H9 (cell line): ENCODE measurements around the gene PKD2L2. TPM values are rescaled to one million over a fixed set of nuclear protein-coding genes. Genes with fewer than 3 reads are reported as not detected.

Experiments used
- DNase-seq: peaks from one replicate; pipeline ENCODE4 v3.0.0-alpha.2; 2017
- H2AFZ ChIP-seq: one replicate; pipeline ENCODE4 v1.6.1; 2013; ENCODE audit warnings: mild to moderate bottlenecking, low read length, control low read depth, moderate library complexity
- H2AK5ac ChIP-seq: 2 replicates; pipeline ENCODE4 v1.6.1; 2013; ENCODE audit warnings: low read length, control low read depth, mixed read lengths; ENCODE audit not compliant: insufficient read length
- H2BK120ac ChIP-seq: one replicate; pipeline ENCODE4 v1.6.1; 2013; ENCODE audit warnings: low read depth, mild to moderate bottlenecking, low read length, control low read depth, inconsistent platforms; ENCODE audit not compliant: poor library complexity, severe bottlenecking
- H2BK12ac ChIP-seq: 2 replicates; pipeline ENCODE4 v1.6.1; 2013; ENCODE audit warnings: low read length, control low read depth, mixed read lengths, low read depth; ENCODE audit not compliant: insufficient read length
- H2BK15ac ChIP-seq: 2 replicates; pipeline ENCODE4 v1.6.1; 2013; ENCODE audit warnings: low read depth, low read length, control low read depth
- H2BK20ac ChIP-seq: one replicate; pipeline ENCODE4 v1.6.1; 2013; ENCODE audit warnings: low read depth, mild to moderate bottlenecking, low read length, control low read depth, inconsistent platforms; ENCODE audit not compliant: poor library complexity, severe bottlenecking
- H2BK5ac ChIP-seq: 2 replicates; pipeline ENCODE4 v1.6.1; 2013; ENCODE audit warnings: low read length, control low read depth, mixed read lengths; ENCODE audit not compliant: insufficient read length
- H3K14ac ChIP-seq: 2 replicates; pipeline ENCODE4 v1.6.1; 2013; ENCODE audit warnings: low read length, control low read depth; ENCODE audit not compliant: insufficient read depth
- H3K18ac ChIP-seq: 2 replicates; pipeline ENCODE4 v1.6.1; 2013; ENCODE audit warnings: low read depth, mild to moderate bottlenecking, mixed read lengths, low read length, control low read depth; ENCODE audit not compliant: insufficient read length
- H3K23ac ChIP-seq: 2 replicates; pipeline ENCODE4 v1.6.1; 2013; ENCODE audit warnings: low read length, control low read depth, mixed read lengths, low read depth; ENCODE audit not compliant: insufficient read length
- H3K23me2 ChIP-seq: 2 replicates; pipeline ENCODE4 v1.6.1; 2013; ENCODE audit warnings: low read depth, mild to moderate bottlenecking, mixed read lengths, low read length, control low read depth; ENCODE audit not compliant: insufficient read length, poor library complexity, severe bottlenecking
- H3K27ac ChIP-seq: 2 replicates; pipeline ENCODE4 v1.5.1; 2013; ENCODE audit warnings: low read length, control low read depth, mixed read lengths, low read depth; ENCODE audit not compliant: insufficient read length
- H3K27me3 ChIP-seq: 2 replicates; pipeline ENCODE4 v1.6.1; 2013; ENCODE audit warnings: low read length, control low read depth, inconsistent platforms; ENCODE audit not compliant: insufficient read depth
- H3K4ac ChIP-seq: 2 replicates; pipeline ENCODE4 v1.6.1; 2013; ENCODE audit warnings: low read depth, mild to moderate bottlenecking, control low read depth, inconsistent platforms, low read length, moderate library complexity
- H3K4me1 ChIP-seq: 2 replicates; pipeline ENCODE4 v1.6.1; 2013; ENCODE audit warnings: low read length, control low read depth, inconsistent platforms; ENCODE audit not compliant: insufficient read depth
- H3K4me2 ChIP-seq: 2 replicates; pipeline ENCODE4 v1.6.1; 2013; ENCODE audit warnings: low read length, control low read depth, mixed read lengths; ENCODE audit not compliant: insufficient read length, insufficient read depth
- H3K56ac ChIP-seq: 2 replicates; pipeline ENCODE4 v1.6.1; 2013; ENCODE audit warnings: low read depth, mild to moderate bottlenecking, mixed read lengths, low read length, control low read depth; ENCODE audit not compliant: insufficient read length
- H3K79me1 ChIP-seq: 2 replicates; pipeline ENCODE4 v1.6.1; 2013; ENCODE audit warnings: low read depth, mild to moderate bottlenecking, moderate library complexity, low read length, control low read depth, inconsistent platforms; ENCODE audit not compliant: insufficient read depth, poor library complexity, severe bottlenecking
- H3K79me2 ChIP-seq: 2 replicates; pipeline ENCODE4 v1.6.1; 2013; ENCODE audit warnings: low read length, control low read depth, inconsistent platforms; ENCODE audit not compliant: insufficient read depth
- H3K9ac ChIP-seq: 2 replicates; pipeline ENCODE4 v1.6.1; 2013; ENCODE audit warnings: low read length, control low read depth, mixed read lengths; ENCODE audit not compliant: insufficient read length; ENCODE audit errors: extremely low read depth
- H3K9me3 ChIP-seq: one replicate; pipeline ENCODE4 v1.6.1; 2013; ENCODE audit warnings: low read depth, low read length, inconsistent platforms; ENCODE audit not compliant: control insufficient read depth
- H3T11ph ChIP-seq: one replicate; pipeline ENCODE4 v1.6.1; 2013; ENCODE audit warnings: mild to moderate bottlenecking, low read length, control low read depth, inconsistent platforms
- H4K20me1 ChIP-seq: one replicate; pipeline ENCODE4 v1.6.1; 2013; ENCODE audit not compliant: control insufficient read depth, insufficient read length, insufficient read depth
- H4K5ac ChIP-seq: 2 replicates; pipeline ENCODE4 v1.6.1; 2013; ENCODE audit warnings: low read depth, mild to moderate bottlenecking, mixed read lengths, low read length, control low read depth; ENCODE audit not compliant: insufficient read length
- H4K8ac ChIP-seq: replicated peaks from 2 replicates; pipeline ENCODE4 v1.6.1; 2013; ENCODE audit warnings: low read length, control low read depth, mixed read lengths, low read depth; ENCODE audit not compliant: insufficient read length
- H4K91ac ChIP-seq: 2 replicates; pipeline ENCODE4 v1.6.1; 2013; ENCODE audit warnings: low read depth, mild to moderate bottlenecking, moderate library complexity, mixed read lengths, low read length, control low read depth; ENCODE audit not compliant: insufficient read length
- H3K27ac Mint-ChIP-seq, 3 experiments: 2 replicates in 2 of 3; 3 replicates in 1 of 3; pipeline ENCODE4 v1.8.0; 2020 to 2021; ENCODE audit warnings: mixed read lengths in 3 of 3, mild to moderate bottlenecking in 1 of 3, moderate library complexity in 1 of 3
- H3K27me3 Mint-ChIP-seq: 2 replicates; pipeline ENCODE4 v1.8.0; 2021; ENCODE audit warnings: low read depth, mild to moderate bottlenecking, moderate library complexity, mixed read lengths
- H3K36me3 Mint-ChIP-seq, 3 experiments: 2 replicates in 2 of 3; 3 replicates in 1 of 3; pipeline ENCODE4 v1.8.0; 2020 to 2021; ENCODE audit warnings: low read depth in 3 of 3, mixed read lengths in 3 of 3; ENCODE audit not compliant: insufficient read depth in 1 of 3
- H3K4me1 Mint-ChIP-seq, 2 experiments: 2 replicates each; pipeline ENCODE4 v1.8.0; 2020; ENCODE audit warnings: mixed read lengths in 2 of 2
- H3K4me3 Mint-ChIP-seq, 2 experiments: 2 replicates in 1 of 2; 3 replicates in 1 of 2; pipeline ENCODE4 v1.8.0; 2020 to 2021; ENCODE audit warnings: mild to moderate bottlenecking in 2 of 2, mixed read lengths in 2 of 2, moderate library complexity in 1 of 2
- H3K9me3 Mint-ChIP-seq, 2 experiments: 2 replicates in 1 of 2; 3 replicates in 1 of 2; pipeline ENCODE4 v1.8.0; 2020; ENCODE audit warnings: mild to moderate bottlenecking in 2 of 2, mixed read lengths in 2 of 2, moderate library complexity in 1 of 2
- total RNA-seq: library from RNA; stranded (reverse); gene quantifications from 2 replicates; pipeline ENCODE4 v1.2.1, GENCODE V29; 2021
- TF ChIP-seq, protein P1 (sequence below): fragments of 200-600 bp; sonication (generic); conservative IDR thresholded peaks from 3 replicates; pipeline ENCODE4 v1.8.0; 2021; ENCODE audit warnings: antibody characterized with exemption, mild to moderate bottlenecking

PKD2L2 gene
- total RNA-seq, 1 experiment from 2014 or later: not detected

DNA sequence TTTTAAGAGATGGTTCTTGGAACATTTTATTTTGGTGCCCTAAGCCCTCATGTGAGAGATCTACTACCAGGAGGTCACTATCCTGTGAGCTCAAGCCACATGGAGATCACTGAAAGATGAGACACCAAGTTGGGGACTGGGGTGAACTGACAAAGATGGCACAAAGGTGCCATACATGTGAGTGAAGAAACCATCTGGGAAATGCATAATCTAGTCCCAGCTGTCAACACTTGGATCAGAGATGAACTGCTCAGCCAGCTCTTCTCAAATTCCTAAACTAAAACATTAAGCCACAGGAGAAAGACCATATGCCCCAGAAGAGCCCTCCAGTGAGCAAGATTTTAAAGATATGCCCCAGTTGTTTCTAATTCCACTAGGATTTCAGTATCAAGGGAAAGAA, 43.8 kb upstream of the PKD2L2 start:
- H2AFZ ChIP-seq: no peak overlapping the region
- no peak overlapping the region for H3K23ac ChIP-seq
- H2AK5ac ChIP-seq: no peak overlapping the region
- H3K27me3 Mint-ChIP-seq: no peaks in the 10 kb centered on the region
- H3K4me3 Mint-ChIP-seq: no peak overlapping the region
- no peak overlapping the region for H3K27ac ChIP-seq
- no peaks in the 10 kb centered on the region for H3K4me1 ChIP-seq
- H3K9me3 Mint-ChIP-seq: no peaks in the 10 kb centered on the region
- no peaks in the 10 kb centered on the region for H3K27me3 ChIP-seq
- H2BK12ac ChIP-seq: no peak overlapping the region
- no peaks in the 10 kb centered on the region for H3K9me3 ChIP-seq
- no peak overlapping the region for H3K9ac ChIP-seq
- no peak overlapping the region for H2BK5ac ChIP-seq
- no peak overlapping the region for H4K5ac ChIP-seq
- no peak overlapping the region for H3K4ac ChIP-seq
- no peaks in the 10 kb centered on the region for H4K20me1 ChIP-seq
- H3K4me2 ChIP-seq: no peak overlapping the region
- no peak overlapping the region for H3K14ac ChIP-seq
- H3K56ac ChIP-seq: no peak overlapping the region
- H3K79me2 ChIP-seq: no peaks in the 10 kb centered on the region
- no peak overlapping the region for H2BK20ac ChIP-seq
- H3T11ph ChIP-seq: no peak overlapping the region
- no peak for DNase-seq
- H2BK120ac ChIP-seq: no peak overlapping the region
- TF ChIP-seq, protein P1, sequence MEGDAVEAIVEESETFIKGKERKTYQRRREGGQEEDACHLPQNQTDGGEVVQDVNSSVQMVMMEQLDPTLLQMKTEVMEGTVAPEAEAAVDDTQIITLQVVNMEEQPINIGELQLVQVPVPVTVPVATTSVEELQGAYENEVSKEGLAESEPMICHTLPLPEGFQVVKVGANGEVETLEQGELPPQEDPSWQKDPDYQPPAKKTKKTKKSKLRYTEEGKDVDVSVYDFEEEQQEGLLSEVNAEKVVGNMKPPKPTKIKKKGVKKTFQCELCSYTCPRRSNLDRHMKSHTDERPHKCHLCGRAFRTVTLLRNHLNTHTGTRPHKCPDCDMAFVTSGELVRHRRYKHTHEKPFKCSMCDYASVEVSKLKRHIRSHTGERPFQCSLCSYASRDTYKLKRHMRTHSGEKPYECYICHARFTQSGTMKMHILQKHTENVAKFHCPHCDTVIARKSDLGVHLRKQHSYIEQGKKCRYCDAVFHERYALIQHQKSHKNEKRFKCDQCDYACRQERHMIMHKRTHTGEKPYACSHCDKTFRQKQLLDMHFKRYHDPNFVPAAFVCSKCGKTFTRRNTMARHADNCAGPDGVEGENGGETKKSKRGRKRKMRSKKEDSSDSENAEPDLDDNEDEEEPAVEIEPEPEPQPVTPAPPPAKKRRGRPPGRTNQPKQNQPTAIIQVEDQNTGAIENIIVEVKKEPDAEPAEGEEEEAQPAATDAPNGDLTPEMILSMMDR: no peak
- no peak overlapping the region for H2BK15ac ChIP-seq
- no peak overlapping the region for H3K27ac Mint-ChIP-seq
- H3K18ac ChIP-seq: no peak overlapping the region
- H3K23me2 ChIP-seq: no peaks in the 10 kb centered on the region
- no peak overlapping the region for H4K91ac ChIP-seq
- no peak overlapping the region for H4K8ac ChIP-seq
- H3K4me1 Mint-ChIP-seq: no peaks in the 10 kb centered on the region
- H3K79me1 ChIP-seq: no peaks in the 10 kb centered on the region
- H3K36me3 Mint-ChIP-seq: no peaks in the 10 kb centered on the region
